Heart right ventricle (tissue), 16 donors: ENCODE data around the gene GANAB. TPM values are rescaled to one million over a fixed set of nuclear protein-coding genes. Genes with fewer than 3 reads are reported as not detected.

Experiments
- ATAC-seq, 8 donors: fragments of 200-7000 bp; cut with Tn5 transposase; one replicate each; pipeline ENCODE4 v1.9.1; 2020; ENCODE audit warnings: mild to moderate bottlenecking in 8 of 8, moderate library complexity in 8 of 8, moderate number of reproducible peaks in 1 of 8
- DNase-seq, 2 donors: peaks; one replicate each; pipeline ENCODE4 v3.0.0-alpha.2; 2020
- H3K27ac ChIP-seq, 10 donors: fragments of 200-600 bp; sonication (generic) in 2 of 10; one replicate each; pipeline versions ENCODE4 v1.5.0 to v1.8.0; 2020 to 2022; ENCODE audit warnings: mild to moderate bottlenecking in 3 of 10
- H3K27me3 ChIP-seq, 7 donors: fragments of 200-600 bp; one replicate each; pipeline ENCODE4 v1.8.0; 2021 to 2022; ENCODE audit warnings: mild to moderate bottlenecking in 2 of 7
- H3K36me3 ChIP-seq, 9 donors: fragments of 200-600 bp; sonication (generic) in 1 of 9; one replicate each; pipeline versions ENCODE4 v1.5.0 to v1.8.0; 2020 to 2022; ENCODE audit warnings: mild to moderate bottlenecking in 2 of 9
- H3K4me1 ChIP-seq, 9 donors: fragments of 200-600 bp; sonication (generic) in 1 of 9; one replicate each; pipeline versions ENCODE4 v1.5.0 to v1.8.0; 2020 to 2022; ENCODE audit warnings: mild to moderate bottlenecking in 4 of 9
- H3K4me3 ChIP-seq, 10 donors: fragments of 200-600 bp; sonication (generic) in 2 of 10; one replicate each; pipeline versions ENCODE4 v1.5.0 to v1.8.0; 2020 to 2022; ENCODE audit warnings: mild to moderate bottlenecking in 7 of 10, moderate library complexity in 2 of 10
- H3K9me3 ChIP-seq, 11 donors: fragments of 200-600 bp in 10 of 11; sonication (generic) in 2 of 11; one replicate each; pipeline versions ENCODE4 v1.5.0 to v1.8.0; 2013 to 2022; ENCODE audit warnings: mild to moderate bottlenecking in 2 of 11, control low read depth in 1 of 11, moderate library complexity in 1 of 11
- CTCF ChIP-seq, 9 donors: fragments of 200-600 bp; sonication (generic) in 2 of 9; IDR thresholded peaks; one replicate each; pipeline versions ENCODE4 v1.5.0 to v1.8.0; 2021 to 2022; ENCODE audit warnings: antibody characterized with exemption in 9 of 9, mild to moderate bottlenecking in 5 of 9, moderate library complexity in 1 of 9
- WGBS, 2 donors: extraction: QIAGEN DNeasy Blood & Tissue Kit; methylation state at CpG; one replicate each; pipeline ENCODE4 v1.1.7; 2013; ENCODE audit warnings: inconsistent platforms in 1 of 2; 5-methylcytosine and 5-hydroxymethylcytosine counted together
- intact Hi-C, 10 donors: fragments of 100-400 bp; cut with DNase I; formaldehyde crosslinking; loops; one replicate each; pipeline versions ENCODE4 v1.11.1 to v1.14.2; 2022
- polyA plus RNA-seq, 2 donors: library from polyadenylated mRNA; stranded (reverse); fragments of 200-250 nt; gene quantifications; one replicate each; pipeline ENCODE4 v1.2.3, GENCODE V29; 2013
- total RNA-seq, 10 donors: library from RNA; stranded (reverse); fragmentation: NEBNext Ultra II Directional in 3 of 10; extraction: Animal tissue kit (Norgen Biotek cat#: 25700) in 3 of 10; gene quantifications; one replicate each; pipeline versions ENCODE4 v1.2.1 to v1.2.4, GENCODE V29; 2021 to 2023
- donor health status: Arrhythmogenic right ventricular cardiomyopathy.
- donor health status: ischemic (EF 13 %, LVEDD 7.1; RV severe dilation, severe dysfunction).
- donor health status: healthy with polysubstance abuse.
- donor health status: DM: no; HTN: yes; CAD: no.
- donor health status: DM: no; HTN: no; CAD: no.
- donor health status: ischemic (EF 25% LVEDD 6.9; RV normal size, moderate dysfunction).
- donor health status: ischemic (EF 25% LVEDD 5.7; RV mildly dilated, moderate dysfunction).
- donor health status: healthy.
- donor health status: DM: yes; HTN: yes; CAD: no.
- donor health status: Ischemic cardiomyopathy.
- donor health status: ischemic (EF 35%, LVEDD 5.7; RV mildly dilated, moderate dysfunction).
- donor health status: nonischemic (EF 11% LVEDD 7.7; RV severe dilation, severe dysfunction).
- donor health status: DM: yes; HTN: yes; CAD: no.
- donor health status: PGD.
- donor health status: ischemic (EF 29% LVEDD 5.4; RV normal size, mild dysfunction).
- donor health status: nonischemic (EF 23%, LVEDD 6.1; RV moderate dilation, normal function).

Gene GANAB
- total and polyA plus RNA-seq, 12 donors: 53.2 to 148 (median 92.3) TPM

GRCh38 chr11:62601372-62602140, 44.9 kb downstream of the GANAB start, which contains the start of gene MTA2:
Gene MTA2 (minus strand): TSS chr11:62601865. CDS start chr11:62601450, 415 bp downstream.
- Histone ChIP-seq H3K9me3 (no peaks in the 10 kb centered on the region), H3K36me3 (peaks cover 0 to 60% (median 24%) of the 10 kb centered on the region in 9 donors), H3K27ac (peak within 1 kb of the TSS; percentile 84 to 99 (median 97)), H3K27me3 (no peaks in the 10 kb centered on the region), H3K4me1 (peaks cover 17 to 48% (median 43%) of the 10 kb centered on the region in 9 donors), H3K4me3 (peak within 1 kb of the TSS; percentile 34 to 100 (median 95))
- 0 to 1% methylated on average over 71 to 83 of the region's 83 CpGs for WGBS, 2 donors
- no peak for TF ChIP-seq CTCF (IDR thresholded peaks at IDR 0.05)
- intact Hi-C loops: loop anchor here in 2 of 10 donors (1.0 to 10.0 kb wide), 3 partner anchors 11 to 233 kb away; partner anchors contain the start of genes C11orf98 (in 1 of the 2), CSKMT (in 1 of the 2), EML3 (in 1 of the 2) and STX5 (in 1 of the 2)
- DNase-seq: peak; percentile 98
- ATAC-seq: peak; percentile 88 to 95 (median 90)

- Histone ChIP-seq H3K9me3 (no peaks in the 10 kb centered on the region), H3K4me3 (peak overlapping the region; percentile 33 to 100 (median 95)), H3K4me1 (peaks cover 17 to 48% (median 43%) of the 10 kb centered on the region in 9 donors), H3K27ac (peak overlapping the region; percentile 84 to 99 (median 97)), H3K36me3 (peaks cover 0 to 60% (median 25%) of the 10 kb centered on the region in 9 donors), H3K27me3 (no peaks in the 10 kb centered on the region)
- ATAC-seq: peak; percentile 5 to 60 (median 27)
- intact Hi-C loops: loop anchor here in 2 of 10 donors (1.0 to 10.0 kb wide), 3 partner anchors 11 to 234 kb away; partner anchors contain the start of genes C11orf98 (in 1 of the 2), CSKMT (in 1 of the 2), EML3 (in 1 of the 2) and STX5 (in 1 of the 2)
- WGBS, 2 donors: 0 to 2% methylated on average over 30 of the region's 30 CpGs
- TF ChIP-seq CTCF (IDR thresholded peaks at IDR 0.05): no peak
- DNase-seq: peak; percentile 57 to 69
These were observed 45.4 kb downstream of the GANAB start for GRCh38 chr11:62601122-62601371.

- no peak for ATAC-seq
- Histone ChIP-seq H3K4me3 (peak overlapping the region; percentile 33 to 100 (median 95)), H3K36me3 (peaks cover 0 to 60% (median 26%) of the 10 kb centered on the region in 9 donors), H3K27me3 (no peaks in the 10 kb centered on the region), H3K27ac (peak overlapping the region; percentile 84 to 99 (median 97)), H3K4me1 (peaks cover 17 to 48% (median 43%) of the 10 kb centered on the region in 9 donors), H3K9me3 (no peaks in the 10 kb centered on the region)
- 3 to 4% methylated on average over 25 to 26 of the region's 26 CpGs for WGBS, 2 donors
- DNase-seq: no peak
- intact Hi-C loops: loop anchor here in 2 of 10 donors (1.0 to 10.0 kb wide), 3 partner anchors 12 to 234 kb away; partner anchors contain the start of genes C11orf98 (in 1 of the 2), CSKMT (in 1 of the 2), EML3 (in 1 of the 2) and STX5 (in 1 of the 2)
- no peak for TF ChIP-seq CTCF (IDR thresholded peaks at IDR 0.05)
These were observed 45.9 kb downstream of the GANAB start for GRCh38 chr11:62600367-62601121.

GRCh38 chr11:62599901-62600300, 46.5 kb downstream of the GANAB start:
- Histone ChIP-seq H3K4me3 (peak overlapping the region in 9 of 10 donors; percentile 73 to 100 (median 97)), H3K36me3 (peaks cover 0 to 60% (median 32%) of the 10 kb centered on the region in 9 donors), H3K9me3 (no peaks in the 10 kb centered on the region), H3K4me1 (peaks cover 17 to 48% (median 43%) of the 10 kb centered on the region in 9 donors), H3K27me3 (no peaks in the 10 kb centered on the region), H3K27ac (peak overlapping the region; percentile 1 to 99 (median 97))
- intact Hi-C loops: loop anchor here in 3 of 10 donors (5.0 to 10.0 kb wide), 3 partner anchors 67 to 235 kb away; partner anchors contain the start of genes C11orf98 (in 2 of the 3), CSKMT (in 2 of the 3), STX5 (in 1 of the 3) and TEX54 (in 1 of the 3)
- ATAC-seq: no peak
- no peak for DNase-seq
- 45 to 56% methylated on average over 5 of the region's 5 CpGs for WGBS, 2 donors
- no peak for TF ChIP-seq CTCF (IDR thresholded peaks at IDR 0.05)
